H1 (cell line): ENCODE measurements around the gene ASIC5. TPM values are rescaled to one million over a fixed set of nuclear protein-coding genes. Genes with fewer than 3 reads are reported as not detected.

Source experiments
- CTCF ChIA-PET: fragments of 300-600 bp; sonication (Branson Sonifier 250); formaldehyde crosslinking; loops from one replicate; lab custom pipeline; 2021; ENCODE audit not compliant: partially characterized antibody; lab: Charles Lee
- POLR2A ChIA-PET: fragments of 300-600 bp; sonication (Branson Sonifier 250); formaldehyde crosslinking; loops from one replicate; lab custom pipeline; 2021; ENCODE audit warnings: inconsistent platforms; ENCODE audit not compliant: partially characterized antibody; lab: Charles Lee
- DNase-seq, 2 experiments: peaks; one replicate each; pipeline versions ENCODE4 v3.0.0 to v3.0.0-alpha.2; 2010 to 2022; ENCODE audit warnings: low spot score in 2 of 2, low read depth in 1 of 2, mixed read lengths in 1 of 2
- FAIRE-seq: peaks from 2 replicates; lab custom pipeline; 2011; peaks lifted over from hg19 to GRCh38; lab: Jason Lieb, UNC
- H2AFZ ChIP-seq: 2 replicates; pipeline ENCODE4 v1.8.1; 2012; ENCODE audit warnings: low read length, inconsistent platforms
- H2AK5ac ChIP-seq: 2 replicates; pipeline ENCODE4 v1.6.1; 2013; ENCODE audit warnings: low read depth, low read length
- H2BK120ac ChIP-seq: replicated peaks from 2 replicates; pipeline ENCODE3; 2013; ENCODE audit warnings: low read depth, low read length, inconsistent platforms
- H2BK12ac ChIP-seq: 2 replicates; pipeline ENCODE4 v1.6.1; 2013; ENCODE audit warnings: low read depth, low read length
- H2BK15ac ChIP-seq: 2 replicates; pipeline ENCODE4 v1.6.1; 2013; ENCODE audit warnings: low read length
- H2BK20ac ChIP-seq: 2 replicates; pipeline ENCODE4 v1.6.1; 2013; ENCODE audit warnings: low read length
- H2BK5ac ChIP-seq: 2 replicates; pipeline ENCODE4 v1.6.1; 2013; ENCODE audit warnings: low read depth, low read length
- H3K14ac ChIP-seq: 2 replicates; pipeline ENCODE4 v1.6.1; 2013; ENCODE audit warnings: inconsistent platforms; ENCODE audit not compliant: insufficient read length
- H3K18ac ChIP-seq: 2 replicates; pipeline ENCODE4 v1.6.1; 2013; ENCODE audit warnings: low read length; ENCODE audit errors: extremely low read depth
- H3K23ac ChIP-seq: 2 replicates; pipeline ENCODE4 v1.6.1; 2013; ENCODE audit warnings: inconsistent platforms; ENCODE audit not compliant: insufficient read length
- H3K23me2 ChIP-seq: 2 replicates; pipeline ENCODE4 v1.6.1; 2013; ENCODE audit warnings: low read depth, low read length
- H3K27ac ChIP-seq: 2 replicates; pipeline ENCODE4 v1.6.1; 2011; ENCODE audit warnings: low read depth, low read length, inconsistent platforms
- H3K27me3 ChIP-seq, 4 experiments: replicated peaks in 1 of 4; 1 replicate in 1 of 4; 2 replicates in 3 of 4; pipeline versions ENCODE4 v1.6.1 to v1.8.1; 2011 to 2013; ENCODE audit warnings: low read length in 3 of 4, mild to moderate bottlenecking in 3 of 4, inconsistent platforms in 2 of 4, mixed read lengths in 2 of 4, moderate library complexity in 1 of 4; ENCODE audit not compliant: control insufficient read depth in 3 of 4, insufficient read depth in 3 of 4; ENCODE audit errors: extremely low read depth in 1 of 4
- H3K36me3 ChIP-seq, 4 experiments: 2 replicates each; pipeline versions ENCODE4 v1.6.1 to v1.8.1; 2011 to 2013; ENCODE audit warnings: mild to moderate bottlenecking in 4 of 4, low read length in 3 of 4, moderate library complexity in 2 of 4, control low read depth in 1 of 4, inconsistent platforms in 1 of 4; ENCODE audit not compliant: insufficient read depth in 4 of 4, control insufficient read depth in 2 of 4
- H3K4ac ChIP-seq: replicated peaks from 2 replicates; pipeline ENCODE3; 2013; ENCODE audit warnings: low read length, low read depth, mixed read lengths, inconsistent platforms; ENCODE audit not compliant: insufficient read length
- H3K4me1 ChIP-seq, 4 experiments: replicated peaks in 1 of 4; 1 replicate in 1 of 4; 2 replicates in 3 of 4; pipeline versions ENCODE4 v1.6.1 to v1.8.1; 2011 to 2013; ENCODE audit warnings: low read length in 3 of 4, inconsistent platforms in 2 of 4, mixed read lengths in 1 of 4; ENCODE audit not compliant: insufficient read depth in 4 of 4, control insufficient read depth in 3 of 4
- H3K4me2 ChIP-seq, 2 experiments: 2 replicates each; pipeline versions ENCODE4 v1.6.1 to v1.8.1; 2011 to 2013; ENCODE audit warnings: low read depth in 2 of 2, low read length in 2 of 2, control low read depth in 1 of 2, inconsistent platforms in 1 of 2, mild to moderate bottlenecking in 1 of 2; ENCODE audit not compliant: insufficient read depth in 1 of 2
- H3K4me3 ChIP-seq, 4 experiments: fragments of 200-600, 300-600 bp in 1 of 4; sonication (generic), shearing (Covaris generic), sonication (Bioruptor Twin) in 1 of 4; 2 replicates each; pipeline versions ENCODE4 v1.5.1 to v1.8.1; 2011 to 2016; ENCODE audit warnings: low read length in 4 of 4, low read depth in 3 of 4, control low read depth in 2 of 4, inconsistent platforms in 2 of 4, mild to moderate bottlenecking in 2 of 4, mixed read lengths in 1 of 4, moderate library complexity in 1 of 4; ENCODE audit not compliant: insufficient read depth in 2 of 4; ENCODE audit errors: extremely low read depth in 1 of 4
- H3K56ac ChIP-seq: replicated peaks from 2 replicates; pipeline ENCODE3; 2013; ENCODE audit warnings: low read depth, mild to moderate bottlenecking, mixed read lengths, low read length, inconsistent platforms; ENCODE audit not compliant: insufficient read length
- H3K79me1 ChIP-seq: 2 replicates; pipeline ENCODE4 v1.6.1; 2013; ENCODE audit warnings: low read depth, low read length, control low read depth
- H3K79me2 ChIP-seq, 2 experiments: 2 replicates each; pipeline versions ENCODE4 v1.6.1 to v1.8.1; 2012 to 2013; ENCODE audit warnings: low read length in 2 of 2, mild to moderate bottlenecking in 2 of 2, inconsistent platforms in 1 of 2; ENCODE audit not compliant: insufficient read depth in 2 of 2, control insufficient read depth in 1 of 2
- H3K9ac ChIP-seq, 4 experiments: replicated peaks in 1 of 4; 1 replicate in 1 of 4; 2 replicates in 3 of 4; pipeline versions ENCODE4 v1.6.1 to v1.8.1; 2011 to 2013; ENCODE audit warnings: low read depth in 3 of 4, low read length in 3 of 4, control low read depth in 2 of 4, mild to moderate bottlenecking in 2 of 4, moderate library complexity in 2 of 4, inconsistent platforms in 1 of 4; ENCODE audit errors: extremely low read depth in 1 of 4
- H3K9me3 ChIP-seq, 2 experiments: 2 replicates each; pipeline versions ENCODE4 v1.6.1 to v1.8.1; 2012 to 2013; ENCODE audit warnings: mild to moderate bottlenecking in 2 of 2, moderate library complexity in 2 of 2, control low read depth in 1 of 2, inconsistent platforms in 1 of 2, low read depth in 1 of 2, low read length in 1 of 2, mixed read lengths in 1 of 2; ENCODE audit not compliant: insufficient read depth in 2 of 2
- H4K20me1 ChIP-seq, 2 experiments: replicated peaks in 1 of 2; 2 replicates each; pipeline versions ENCODE3 to v1.8.1; 2011 to 2013; ENCODE audit warnings: inconsistent platforms in 2 of 2, low read length in 2 of 2, mild to moderate bottlenecking in 1 of 2; ENCODE audit not compliant: insufficient read depth in 2 of 2, control insufficient read depth in 1 of 2
- H4K5ac ChIP-seq: 2 replicates; pipeline ENCODE4 v1.6.1; 2013; ENCODE audit warnings: low read length, low read depth, mixed read lengths, inconsistent platforms; ENCODE audit not compliant: insufficient read length
- H4K8ac ChIP-seq: 2 replicates; pipeline ENCODE4 v1.8.0; 2013; ENCODE audit warnings: mild to moderate bottlenecking, moderate library complexity, low read length, inconsistent platforms; ENCODE audit not compliant: insufficient read depth; ENCODE audit errors: extremely low read depth
- H4K91ac ChIP-seq: replicated peaks from 2 replicates; pipeline ENCODE3; 2013; ENCODE audit warnings: low read length, mixed read lengths, inconsistent platforms; ENCODE audit not compliant: insufficient read length
- CHD1 ChIP-seq: IDR thresholded peaks from 2 replicates; pipeline ENCODE4 v1.6.1; 2012; ENCODE audit warnings: low read depth, low read length, improper control_type of control experiment
- EGR1 ChIP-seq: IDR thresholded peaks from 2 replicates; pipeline ENCODE4 v1.6.1; 2011; ENCODE audit warnings: low read depth, low read length, borderline replicate concordance
- MAX ChIP-seq: IDR thresholded peaks from 2 replicates; pipeline ENCODE4 v1.6.1; 2012; ENCODE audit warnings: inconsistent platforms
- TAF7 ChIP-seq: optimal IDR thresholded peaks from 2 replicates; pipeline ENCODE3; 2011; ENCODE audit warnings: low read depth, mild to moderate bottlenecking, inconsistent platforms, low read length, moderate library complexity, borderline replicate concordance
- WGBS, 2 experiments: shearing (Covaris generic) in 1 of 2; methylation state at CpG; one replicate each; pipeline versions ENCODE4 v1.1.6 to v1.1.7; 2013 to 2015; ENCODE audit warnings: low lambda C conversion rate in 2 of 2, mixed read lengths in 2 of 2, inconsistent platforms in 1 of 2, low coverage in 1 of 2, missing lambda C conversion rate in 1 of 2; ENCODE audit not compliant: insufficient replicate concordance in 2 of 2, insufficient coverage in 1 of 2, insufficient read length in 1 of 2; ENCODE audit errors: extremely low coverage in 1 of 2, missing lambda C conversion rate in 1 of 2; 5-methylcytosine and 5-hydroxymethylcytosine counted together
- polyA plus RNA-seq, 7 experiments: library from polyadenylated mRNA; depleted of rRNA in 3 of 7; stranded (reverse) in 5 of 7; unstranded in 2 of 7; fragments of >200 nt in 5 of 7; fragments of 200-250 nt in 2 of 7; gene quantifications; 1 replicate in 5 of 7; 2 replicates in 1 of 7; 4 replicates in 1 of 7; pipeline versions ENCODE4 v1.2.1 to v1.2.3, GENCODE V29; 2011 to 2013; ENCODE audit warnings: missing spikeins in 2 of 7, mixed read lengths in 2 of 7
- total RNA-seq: library from RNA; stranded (reverse); fragmentation: NEBNext Ultra II Directional; extraction: Animal tissue kit (Norgen Biotek cat#: 25700); gene quantifications from 2 replicates; pipeline ENCODE4 v1.2.1, GENCODE V29; 2021

ASIC5 gene
- total and polyA plus RNA-seq, 2 of the 8 experiments (the other 6 are each of a cell fraction or from before 2014, with no cell fraction given), result not detected

GRCh38 chr4:155849042-155849441, 17.0 kb downstream of the ASIC5 start:
- FAIRE-seq (no peak), DNase-seq (no peak)
- Histone ChIP-seq H2BK20ac (no peak overlapping the region), H3K36me3 (no peaks in the 10 kb centered on the region), H3K56ac (no peak overlapping the region), H3K79me1 (no peaks in the 10 kb centered on the region), H3K79me2 (no peaks in the 10 kb centered on the region), H3K9ac (no peak overlapping the region), H2BK120ac (no peak overlapping the region), H3K9me3 (peaks cover 8 to 17% of the 10 kb centered on the region in 2 experiments), H3K27ac (no peak overlapping the region), H3K14ac (no peak overlapping the region), H3K23me2 (no peaks in the 10 kb centered on the region), H3K4me2 (no peak overlapping the region), H3K23ac (no peak overlapping the region), H4K8ac (no peak overlapping the region), H4K5ac (no peak overlapping the region), H2AFZ (no peak overlapping the region), H4K20me1 (no peaks in the 10 kb centered on the region), H2BK5ac (no peak overlapping the region), H3K27me3 (no peaks in the 10 kb centered on the region), H3K4ac (no peak overlapping the region), H4K91ac (no peak overlapping the region), H2AK5ac (no peak overlapping the region), H2BK12ac (no peak overlapping the region), H3K18ac (no peak overlapping the region), H3K4me1 (no peaks in the 10 kb centered on the region; a peak in 1 of 7 replicates), H2BK15ac (no peak overlapping the region), H3K4me3 (no peak overlapping the region)
- ChIA-PET POLR2A (no interaction called here), CTCF (no interaction called here)
- WGBS, 2 experiments, result 94% methylated on average over 4 of the region's 4 CpGs; no CpG with 5 or more reads in 1 of the 2 experiments
- no peak for TF ChIP-seq EGR1
- no peak for TF ChIP-seq CHD1
- TF ChIP-seq MAX, result no peak
- TF ChIP-seq TAF7, result no peak
